HK-2 (cell line): Measurements from ENCODE around the gene SSH2.

Experiments used
- DNase-seq: peaks from one replicate; pipeline ENCODE4 v3.0.0-alpha.2; 2018; ENCODE audit not compliant: unreplicated experiment

The SSH2 gene

GRCh38 chr17:29612404-29613280, 317.4 kb downstream of the SSH2 start:
- no peak for DNase-seq

GRCh38 chr17:29612094-29612403, 318.0 kb downstream of the SSH2 start:
- DNase-seq = no peak

- no peak for DNase-seq
Measured at GRCh38 chr17:29611351-29612093, 318.5 kb downstream of the SSH2 start.

GRCh38 chr17:29610395-29610794, 319.6 kb downstream of the SSH2 start:
- DNase-seq = no peak

- no peak for DNase-seq
Measured at GRCh38 chr17:29608986-29609385, 321.0 kb downstream of the SSH2 start.

- no peak for DNase-seq
Measured at GRCh38 chr17:29607557-29608195, 322.4 kb downstream of the SSH2 start.

- no peak for DNase-seq
Measured at GRCh38 chr17:29603109-29603674, 326.8 kb downstream of the SSH2 start.

- DNase-seq = no peak
Measured at GRCh38 chr17:29597361-29598172, 332.5 kb downstream of the SSH2 start.

GRCh38 chr17:29596811-29597210, 333.2 kb downstream of the SSH2 start:
- no peak for DNase-seq

GRCh38 chr17:29595943-29596774, 333.9 kb downstream of the SSH2 start:
- DNase-seq = no peak

GRCh38 chr17:29595107-29595942, 334.7 kb downstream of the SSH2 start:
- DNase-seq = no peak

- no peak for DNase-seq
Measured at GRCh38 chr17:29594519-29595090, 335.4 kb downstream of the SSH2 start.

- peak; percentile 31 for DNase-seq
Measured at GRCh38 chr17:29593591-29594518, 336.2 kb downstream of the SSH2 start.

GRCh38 chr17:29592850-29593551, 337.0 kb downstream of the SSH2 start, which contains the start of gene ANKRD13B:
Gene ANKRD13B (plus strand): TSS chr17:29593132. CDS start chr17:29593622, 490 bp downstream.
- DNase-seq = peak; percentile 39

GRCh38 chr17:29591737-29592608, 338.1 kb downstream of the SSH2 start:
- DNase-seq = peak; percentile 91

GRCh38 chr17:29591146-29591736, 338.8 kb downstream of the SSH2 start:
- no peak for DNase-seq
